HCT116 (cell line): ENCODE measurements around the gene LY6G6F. TPM values are rescaled to one million over a fixed set of nuclear protein-coding genes. Genes with fewer than 3 reads are reported as not detected.

Experiments
- ATAC-seq: fragments of 200-7000 bp; cut with Tn5 transposase; 2 replicates; pipeline ENCODE4 v1.9.1; 2020; ENCODE audit warnings: mild to moderate bottlenecking, moderate library complexity
- BruUV-seq: library from RNA; stranded (reverse); fragments of 400-500 nt; replicated peaks from 2 replicates; lab custom pipeline; 2021; lab: Mats Ljungman, UMichigan
- CTCF ChIA-PET: fragments of 300-600 bp; sonication (Branson Sonifier 250); formaldehyde crosslinking; loops from one replicate; lab custom pipeline; 2021; ENCODE audit warnings: antibody characterized with exemption; lab: Charles Lee
- POLR2A ChIA-PET: fragments of 300-600, 350-600 bp; sonication (Branson Sonifier 250); formaldehyde crosslinking; loops from one replicate; lab custom pipeline; 2021; ENCODE audit warnings: antibody characterized with exemption; lab: Charles Lee
- RAD21 ChIA-PET, 2 experiments: fragments of 300-600 bp; sonication (Branson Sonifier 250); formaldehyde crosslinking; loops; one replicate each; lab custom pipeline; 2023; ENCODE audit warnings: low total read pairs in 2 of 2; ENCODE audit not compliant: uncharacterized antibody in 2 of 2, unreplicated experiment in 2 of 2, low non-redundant PET in 1 of 2; lab: Charles Lee
- DNase-seq: peaks from one replicate; pipeline ENCODE4 v3.0.0-alpha.2; 2010; ENCODE audit warnings: low read depth, low spot score
- H2AFZ ChIP-seq: fragments of 200-600 bp; shearing (Covaris generic), sonication (generic); 2 replicates; pipeline ENCODE4 v1.6.1; 2017; ENCODE audit warnings: low read depth, mixed run types, mixed read lengths, antibody characterized with exemption, low read length; ENCODE audit not compliant: poor library complexity, severe bottlenecking
- H3K27ac ChIP-seq: 2 replicates; pipeline ENCODE4 v1.5.1; 2012; ENCODE audit warnings: low read depth, low read length
- H3K27me3 ChIP-seq: fragments of 200-600 bp; sonication (generic); 2 replicates; pipeline ENCODE4 v1.6.1; 2016; ENCODE audit warnings: mixed run types, low read length, mixed read lengths; ENCODE audit not compliant: insufficient read depth
- H3K36me3 ChIP-seq, 2 experiments: fragments of 200-500 bp in 1 of 2; fragments of 200-600 bp in 1 of 2; sonication (Bioruptor generic) in 1 of 2; sonication (generic) in 1 of 2; 2 replicates each; pipeline versions ENCODE4 v1.5.1 to v1.6.1; 2014 to 2016; ENCODE audit warnings: low read length in 2 of 2, inconsistent platforms in 1 of 2, mixed read lengths in 1 of 2, mixed run types in 1 of 2; ENCODE audit not compliant: insufficient read depth in 2 of 2, control insufficient read depth in 1 of 2
- H3K4me1 ChIP-seq, 2 experiments: fragments of 200-600 bp in 1 of 2; sonication (generic) in 1 of 2; 2 replicates each; pipeline versions ENCODE4 v1.5.1 to v1.6.1; 2012 to 2017; ENCODE audit warnings: low read length in 2 of 2, inconsistent platforms in 1 of 2, mild to moderate bottlenecking in 1 of 2, mixed read lengths in 1 of 2, mixed run types in 1 of 2, moderate library complexity in 1 of 2; ENCODE audit not compliant: insufficient read depth in 2 of 2, control insufficient read depth in 1 of 2
- H3K4me2 ChIP-seq: fragments of 200-600 bp; sonication (generic); 2 replicates; pipeline ENCODE4 v1.6.1; 2017; ENCODE audit warnings: mixed run types, low read length, mixed read lengths
- H3K4me3 ChIP-seq, 2 experiments: fragments of 200-600 bp in 1 of 2; sonication (generic) in 1 of 2; replicated peaks in 1 of 2; 2 replicates each; pipeline ENCODE4 v1.5.1; 2011 to 2016; ENCODE audit warnings: low read length in 2 of 2, control low read depth in 1 of 2, low read depth in 1 of 2, mild to moderate bottlenecking in 1 of 2, mixed read lengths in 1 of 2, mixed run types in 1 of 2
- H3K79me2 ChIP-seq: fragments of 200-600 bp; sonication (generic); 2 replicates; pipeline ENCODE4 v1.6.1; 2017; ENCODE audit warnings: mild to moderate bottlenecking, mixed run types, low read length, moderate library complexity, mixed read lengths; ENCODE audit not compliant: insufficient read depth
- H3K9ac ChIP-seq: fragments of 200-600 bp; sonication (generic); 2 replicates; pipeline ENCODE4 v1.6.1; 2016; ENCODE audit warnings: low read length, mixed read lengths
- H3K9me2 ChIP-seq: fragments of 200-600 bp; sonication (generic), shearing (Covaris generic); 2 replicates; pipeline ENCODE4 v1.6.1; 2017; ENCODE audit warnings: mixed run types, mild to moderate bottlenecking, moderate library complexity; ENCODE audit not compliant: insufficient read depth
- H3K9me3 ChIP-seq, 2 experiments: fragments of 200-500 bp in 1 of 2; fragments of 200-600 bp in 1 of 2; sonication (Bioruptor generic) in 1 of 2; sonication (generic) in 1 of 2; 2 replicates each; pipeline ENCODE4 v1.6.1; 2014 to 2017; ENCODE audit warnings: low read length in 2 of 2, mixed read lengths in 2 of 2, inconsistent platforms in 1 of 2, low read depth in 1 of 2, mild to moderate bottlenecking in 1 of 2, mixed run types in 1 of 2, moderate library complexity in 1 of 2; ENCODE audit not compliant: control insufficient read depth in 1 of 2, insufficient read depth in 1 of 2
- H4K20me1 ChIP-seq: fragments of 200-600 bp; sonication (generic), shearing (Covaris generic); 2 replicates; pipeline ENCODE4 v1.6.1; 2017; ENCODE audit warnings: mixed run types, mild to moderate bottlenecking, moderate library complexity; ENCODE audit not compliant: insufficient read depth
- CTCF ChIP-seq, 3 experiments: fragments of 200-600 bp in 1 of 3; sonication (generic) in 1 of 3; IDR thresholded peaks in 2 of 3; conservative IDR thresholded peaks in 1 of 3; 2 replicates each; pipeline ENCODE4 v1.5.1; 2012 to 2017; ENCODE audit warnings: low read depth in 2 of 3, low read length in 2 of 3, antibody characterized with exemption in 1 of 3, borderline replicate concordance in 1 of 3, control low read depth in 1 of 3, mild to moderate bottlenecking in 1 of 3, mixed read lengths in 1 of 3, mixed run types in 1 of 3, moderate library complexity in 1 of 3; ENCODE audit not compliant: insufficient read depth in 1 of 3
- EGR1 ChIP-seq: IDR thresholded peaks from 2 replicates; pipeline ENCODE4 v1.6.1; 2012; ENCODE audit warnings: low read depth
- EZH2phosphoT487 ChIP-seq: fragments of 200-600 bp; IDR thresholded peaks from 2 replicates; pipeline ENCODE4 v1.6.1; 2018; ENCODE audit warnings: antibody characterized with exemption, borderline replicate concordance
- MAX ChIP-seq: IDR thresholded peaks from 2 replicates; pipeline ENCODE4 v1.6.1; 2012
- RAD21 ChIP-seq: IDR thresholded peaks from 2 replicates; pipeline ENCODE4 v1.6.1; 2012; ENCODE audit warnings: low read depth, mild to moderate bottlenecking
- ZBTB33 ChIP-seq: IDR thresholded peaks from 2 replicates; pipeline ENCODE4 v1.6.1; 2011; ENCODE audit warnings: mild to moderate bottlenecking, low read length, moderate library complexity; ENCODE audit not compliant: insufficient replicate concordance; ENCODE audit errors: extremely low read depth
- intact Hi-C: fragments of 100-400 bp; cut with micrococcal nuclease; formaldehyde crosslinking; loops from 2 replicates; pipeline ENCODE4 v1.10.0; 2022
- total RNA-seq: library from RNA; stranded (reverse); gene quantifications from one replicate; pipeline ENCODE4 v1.2.1, GENCODE V29; 2021; ENCODE audit not compliant: unreplicated experiment
- TF ChIP-seq, protein P1 (sequence below): IDR thresholded peaks from 2 replicates; pipeline ENCODE4 v1.6.1; 2012

The LY6G6F gene
- total RNA-seq, 1 experiment from 2014 or later = not detected

GRCh38 chr6:31725502-31726350 lies 19.1 kb downstream of the LY6G6F start:
- peaks cover 6 to 29% of the 10 kb centered on the region in 2 experiments; a peak in 3 of 4 replicates for H3K4me1 ChIP-seq
- POLR2A ChIA-PET = interaction anchor here (0.5 kb wide), 1 partner anchor 10 kb away, joined by 3 read pairs; no protein-coding TSS in a partner anchor
- no peaks in the 10 kb centered on the region for H3K27me3 ChIP-seq
- H3K4me3 ChIP-seq = no peak overlapping the region
- TF ChIP-seq ZBTB33 = no peak
- no peak for TF ChIP-seq RAD21
- TF ChIP-seq CTCF (IDR thresholded peaks at IDR 0.05 in 2 of 3, conservative IDR thresholded peaks at IDR 0.05 in 1 of 3; ENCODE audit: borderline replicate concordance in 1 of 3, insufficient read depth in 1 of 3, low read depth in 2 of 3, low read length in 2 of 3) = no peak
- no peak for TF ChIP-seq EGR1
- no peak for TF ChIP-seq EZH2phosphoT487
- TF ChIP-seq MAX = no peak
- TF ChIP-seq, protein P1, sequence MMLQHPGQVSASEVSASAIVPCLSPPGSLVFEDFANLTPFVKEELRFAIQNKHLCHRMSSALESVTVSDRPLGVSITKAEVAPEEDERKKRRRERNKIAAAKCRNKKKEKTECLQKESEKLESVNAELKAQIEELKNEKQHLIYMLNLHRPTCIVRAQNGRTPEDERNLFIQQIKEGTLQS = no peak
- H3K79me2 ChIP-seq = no peaks in the 10 kb centered on the region
- no TSS peak for BruUV-seq
- H3K27ac ChIP-seq = no peak overlapping the region
- DNase-seq (no peak), ATAC-seq (no peak)
- RAD21 ChIA-PET = no interaction called here
- no peak overlapping the region for H3K4me2 ChIP-seq
- H4K20me1 ChIP-seq = no peaks in the 10 kb centered on the region
- H3K9me3 ChIP-seq = no peaks in the 10 kb centered on the region
- CTCF ChIA-PET = no interaction called here
- intact Hi-C loops = no loop called here
- H3K9me2 ChIP-seq = no peaks in the 10 kb centered on the region
- no peak overlapping the region for H3K9ac ChIP-seq
- H2AFZ ChIP-seq = no peak overlapping the region
- peaks cover 3% of the 10 kb centered on the region in 2 experiments; a peak in 1 of 4 replicates for H3K36me3 ChIP-seq
